GM12872 (cell line): Measurements from ENCODE around the gene ELMO3.
A peak's percentile ranks its signal among the peaks of the same experiment; 100 is the strongest.

Experiments
- TF ChIP-seq, protein P1 (sequence below): IDR thresholded peaks from 3 replicates; pipeline ENCODE4 v1.5.1; 2011; ENCODE audit warnings: low read depth, mild to moderate bottlenecking, low read length, moderate library complexity; ENCODE audit not compliant: insufficient read depth

The ELMO3 gene

DNA sequence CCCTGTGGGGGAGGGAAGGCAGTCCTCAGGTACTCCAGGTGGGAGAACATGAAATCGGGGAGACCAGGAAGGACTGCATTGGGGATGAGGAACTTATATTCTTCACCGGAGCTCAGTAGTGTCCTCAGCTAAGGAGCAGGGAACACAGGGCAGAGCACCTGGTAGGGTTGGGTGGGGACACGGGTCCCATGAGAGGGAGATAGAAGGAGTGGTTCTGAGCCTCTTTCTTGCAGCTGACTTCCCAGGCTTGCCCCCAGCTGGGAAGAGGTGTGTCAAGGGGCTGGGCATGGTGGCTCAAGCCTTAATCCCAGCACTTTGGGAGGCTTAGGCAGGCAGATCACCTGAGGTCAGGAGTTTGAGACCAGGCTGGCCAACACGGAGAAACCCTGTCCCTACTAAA is 46.3 kb downstream of the ELMO3 start:
- TF ChIP-seq, protein P1, sequence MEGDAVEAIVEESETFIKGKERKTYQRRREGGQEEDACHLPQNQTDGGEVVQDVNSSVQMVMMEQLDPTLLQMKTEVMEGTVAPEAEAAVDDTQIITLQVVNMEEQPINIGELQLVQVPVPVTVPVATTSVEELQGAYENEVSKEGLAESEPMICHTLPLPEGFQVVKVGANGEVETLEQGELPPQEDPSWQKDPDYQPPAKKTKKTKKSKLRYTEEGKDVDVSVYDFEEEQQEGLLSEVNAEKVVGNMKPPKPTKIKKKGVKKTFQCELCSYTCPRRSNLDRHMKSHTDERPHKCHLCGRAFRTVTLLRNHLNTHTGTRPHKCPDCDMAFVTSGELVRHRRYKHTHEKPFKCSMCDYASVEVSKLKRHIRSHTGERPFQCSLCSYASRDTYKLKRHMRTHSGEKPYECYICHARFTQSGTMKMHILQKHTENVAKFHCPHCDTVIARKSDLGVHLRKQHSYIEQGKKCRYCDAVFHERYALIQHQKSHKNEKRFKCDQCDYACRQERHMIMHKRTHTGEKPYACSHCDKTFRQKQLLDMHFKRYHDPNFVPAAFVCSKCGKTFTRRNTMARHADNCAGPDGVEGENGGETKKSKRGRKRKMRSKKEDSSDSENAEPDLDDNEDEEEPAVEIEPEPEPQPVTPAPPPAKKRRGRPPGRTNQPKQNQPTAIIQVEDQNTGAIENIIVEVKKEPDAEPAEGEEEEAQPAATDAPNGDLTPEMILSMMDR: no peak

DNA sequence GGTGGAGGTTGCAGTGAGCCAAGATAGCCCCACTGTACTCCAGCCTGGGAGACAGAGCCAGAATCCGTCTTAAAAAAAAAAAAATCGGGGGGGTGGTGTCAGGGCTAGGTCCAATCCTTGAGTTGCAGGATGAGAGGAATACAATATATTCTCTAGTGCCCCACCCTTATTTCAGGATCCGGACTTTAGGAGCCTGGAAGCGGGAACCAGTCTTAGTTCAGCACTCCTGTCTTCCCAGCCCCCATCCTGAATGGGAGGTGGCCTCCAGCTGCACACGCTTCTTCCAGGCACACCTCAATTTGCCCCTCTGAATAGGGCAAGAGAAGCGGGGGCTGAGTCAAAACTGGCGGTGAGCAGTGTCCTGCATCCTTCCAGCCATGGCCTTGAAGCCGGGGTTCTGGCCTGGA is 46.7 kb downstream of the ELMO3 start:
- TF ChIP-seq, protein P1: no peak

DNA sequence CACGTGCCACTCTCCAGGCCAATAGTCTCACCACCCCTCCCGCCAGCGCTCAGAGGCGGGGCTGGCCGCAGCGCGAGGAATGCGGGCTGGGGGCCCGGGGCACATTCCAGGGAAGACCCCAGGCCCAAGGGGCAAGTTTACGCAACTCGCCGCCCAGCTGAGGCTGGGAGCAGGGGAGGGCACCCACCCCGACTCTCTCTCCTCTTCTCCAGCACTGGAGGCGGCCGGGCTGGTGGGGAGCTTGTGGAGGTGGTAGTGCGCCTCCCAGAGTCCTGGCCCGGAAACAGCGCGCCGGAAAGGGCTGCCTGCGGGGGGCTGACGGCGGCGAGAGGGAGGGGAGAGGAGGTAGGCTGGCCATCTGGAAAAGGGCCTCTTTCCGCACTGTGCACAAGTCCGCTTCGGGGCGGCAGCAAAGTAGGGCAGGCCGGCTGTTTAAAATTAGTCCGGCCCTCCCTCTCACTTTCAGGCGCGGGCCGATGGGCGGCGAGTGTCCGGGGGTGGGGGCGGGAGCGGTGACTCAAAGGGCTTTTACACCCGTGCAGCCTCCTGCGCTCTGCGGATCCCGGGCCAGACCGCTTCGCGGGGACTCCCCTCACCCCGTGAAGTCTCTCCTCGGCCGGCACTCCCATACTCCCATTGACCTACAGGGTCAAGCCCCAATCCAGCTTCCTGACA is 47.3 kb downstream of the ELMO3 start:
- TF ChIP-seq, protein P1: peak; percentile 57

- TF ChIP-seq, protein P1: no peak
Measured at GRCh38 chr16:67246756-67247191, 47.8 kb downstream of the ELMO3 start.

- TF ChIP-seq, protein P1: no peak
Measured at GRCh38 chr16:67247192-67248072, 48.5 kb downstream of the ELMO3 start, which contains the start of gene FHOD1. Gene FHOD1 (minus strand): TSS chr16:67247481. CDS start chr16:67247410, 71 bp downstream.

DNA sequence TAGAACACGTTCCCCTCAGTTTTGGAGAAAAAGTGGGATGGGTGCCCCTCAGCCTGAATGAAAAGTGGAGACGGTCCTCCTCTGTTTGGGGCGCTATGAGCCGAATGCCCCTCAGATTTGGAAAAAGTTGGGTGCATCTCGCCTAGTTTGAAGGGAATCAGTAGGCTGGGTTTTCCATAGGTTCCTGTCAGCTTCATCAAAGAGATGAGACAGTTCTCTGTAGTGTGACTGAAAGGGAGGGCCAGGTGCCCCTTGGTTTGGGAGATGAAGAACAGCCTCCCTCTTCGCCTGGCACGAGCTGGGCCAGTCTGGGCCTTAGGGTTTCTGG is 49.1 kb downstream of the ELMO3 start:
- TF ChIP-seq, protein P1: no peak

- TF ChIP-seq, protein P1: peak; percentile 20; the same call in 2 of the 3 replicates
Measured at GRCh38 chr16:67248401-67249177, 49.7 kb downstream of the ELMO3 start, which contains the start of gene SLC9A5. Gene SLC9A5 (plus strand): TSS chr16:67248979. CDS start chr16:67249015, 36 bp downstream.
